Keratinocyte (primary cell): ENCODE measurements around the gene AQP5.

Experiments used
- EZH2 ChIP-seq: IDR thresholded peaks from one replicate; pipeline ENCODE4 v1.6.1; 2012; ENCODE audit warnings: inconsistent platforms, mild to moderate bottlenecking, low read length, moderate library complexity
- TF ChIP-seq, protein P1 (sequence below), 3 experiments: IDR thresholded peaks in 1 of 3; conservative IDR thresholded peaks in 1 of 3; optimal IDR thresholded peaks in 1 of 3; 2 replicates in 2 of 3; 3 replicates in 1 of 3; pipeline versions ENCODE3 to v1.5.1; 2011; ENCODE audit warnings: low read length in 3 of 3, mild to moderate bottlenecking in 3 of 3, moderate library complexity in 2 of 3, control low read depth in 1 of 3, inconsistent platforms in 1 of 3; ENCODE audit not compliant: insufficient read depth in 2 of 3; ENCODE audit errors: extremely low read depth in 1 of 3

- TF ChIP-seq, protein P1, sequence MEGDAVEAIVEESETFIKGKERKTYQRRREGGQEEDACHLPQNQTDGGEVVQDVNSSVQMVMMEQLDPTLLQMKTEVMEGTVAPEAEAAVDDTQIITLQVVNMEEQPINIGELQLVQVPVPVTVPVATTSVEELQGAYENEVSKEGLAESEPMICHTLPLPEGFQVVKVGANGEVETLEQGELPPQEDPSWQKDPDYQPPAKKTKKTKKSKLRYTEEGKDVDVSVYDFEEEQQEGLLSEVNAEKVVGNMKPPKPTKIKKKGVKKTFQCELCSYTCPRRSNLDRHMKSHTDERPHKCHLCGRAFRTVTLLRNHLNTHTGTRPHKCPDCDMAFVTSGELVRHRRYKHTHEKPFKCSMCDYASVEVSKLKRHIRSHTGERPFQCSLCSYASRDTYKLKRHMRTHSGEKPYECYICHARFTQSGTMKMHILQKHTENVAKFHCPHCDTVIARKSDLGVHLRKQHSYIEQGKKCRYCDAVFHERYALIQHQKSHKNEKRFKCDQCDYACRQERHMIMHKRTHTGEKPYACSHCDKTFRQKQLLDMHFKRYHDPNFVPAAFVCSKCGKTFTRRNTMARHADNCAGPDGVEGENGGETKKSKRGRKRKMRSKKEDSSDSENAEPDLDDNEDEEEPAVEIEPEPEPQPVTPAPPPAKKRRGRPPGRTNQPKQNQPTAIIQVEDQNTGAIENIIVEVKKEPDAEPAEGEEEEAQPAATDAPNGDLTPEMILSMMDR (optimal IDR thresholded peaks at IDR 0.05 in 1 of 3, IDR thresholded peaks at IDR 0.05 in 1 of 3, conservative IDR thresholded peaks at IDR 0.05 in 1 of 3; ENCODE audit: extremely low read depth in 1 of 3, insufficient read depth in 2 of 3, low read length in 3 of 3) = no peak
- TF ChIP-seq EZH2 = no peak
Observed at GRCh38 chr12:49939707-49940106, 22.0 kb upstream of the AQP5 start.
